Fibroblast of lung (primary cell): ENCODE results near the gene RUNX1. TPM values are rescaled to one million over a fixed set of nuclear protein-coding genes. Genes with fewer than 3 reads are reported as not detected.

Experiments used
- DNase-seq, 2 donors: peaks; one replicate each; pipeline versions ENCODE4 v3.0.0 to v3.0.0-alpha.2; 2010; ENCODE audit warnings: low read depth in 2 of 2
- H2AFZ ChIP-seq: 2 replicates; pipeline ENCODE4 v1.5.1; 2012; ENCODE audit warnings: low read length, control low read depth, inconsistent platforms
- H3K27ac ChIP-seq: 2 replicates; pipeline ENCODE4 v1.5.1; 2011; ENCODE audit warnings: low read length, control low read depth; ENCODE audit not compliant: insufficient read depth
- H3K27me3 ChIP-seq: 2 replicates; pipeline ENCODE4 v1.5.1; 2011; ENCODE audit warnings: mild to moderate bottlenecking, low read length; ENCODE audit not compliant: control insufficient read depth, insufficient read depth
- H3K36me3 ChIP-seq: 2 replicates; pipeline ENCODE4 v1.5.1; 2011; ENCODE audit warnings: low read length; ENCODE audit not compliant: control insufficient read depth, insufficient read depth
- H3K4me1 ChIP-seq: 2 replicates; pipeline ENCODE4 v1.5.1; 2011; ENCODE audit warnings: low read length; ENCODE audit not compliant: control insufficient read depth, insufficient read depth; ENCODE audit errors: extremely low read depth
- H3K4me2 ChIP-seq: 2 replicates; pipeline ENCODE4 v1.5.1; 2011; ENCODE audit warnings: low read length, control low read depth; ENCODE audit not compliant: insufficient read depth; ENCODE audit errors: extremely low read depth
- H3K4me3 ChIP-seq, 4 experiments: fragments of 200-600 bp in 1 of 4; sonication (generic) in 1 of 4; replicated peaks in 1 of 4; 2 replicates each; pipeline ENCODE4 v1.5.1; 2011 to 2016; ENCODE audit warnings: low read length in 4 of 4, low read depth in 3 of 4, mild to moderate bottlenecking in 3 of 4, control low read depth in 2 of 4, inconsistent platforms in 1 of 4, mixed read lengths in 1 of 4; ENCODE audit not compliant: insufficient read depth in 1 of 4; ENCODE audit errors: control extremely low read depth in 1 of 4
- H3K79me2 ChIP-seq: 2 replicates; pipeline ENCODE4 v1.5.1; 2012; ENCODE audit warnings: mild to moderate bottlenecking, low read length, inconsistent platforms; ENCODE audit not compliant: control insufficient read depth, insufficient read depth
- H3K9ac ChIP-seq: 2 replicates; pipeline ENCODE4 v1.5.1; 2011; ENCODE audit warnings: mild to moderate bottlenecking, low read length, control low read depth; ENCODE audit not compliant: insufficient read depth
- H3K9me3 ChIP-seq: 2 replicates; pipeline ENCODE4 v1.5.1; 2012; ENCODE audit warnings: low read depth, low read length; ENCODE audit not compliant: control insufficient read depth, insufficient read depth
- H4K20me1 ChIP-seq: 2 replicates; pipeline ENCODE4 v1.5.1; 2011; ENCODE audit warnings: low read length; ENCODE audit not compliant: control insufficient read depth, insufficient read depth; ENCODE audit errors: extremely low read depth
- CTCF ChIP-seq, 2 donors: IDR thresholded peaks in 1 of 2; conservative IDR thresholded peaks in 1 of 2; 1 replicate in 1 of 2; 2 replicates in 1 of 2; pipeline ENCODE4 v1.5.1; 2011 to 2012; ENCODE audit warnings: low read length in 2 of 2, control low read depth in 1 of 2, inconsistent platforms in 1 of 2, low read depth in 1 of 2, mild to moderate bottlenecking in 1 of 2
- EZH2 ChIP-seq: IDR thresholded peaks from 2 replicates; pipeline ENCODE4 v1.5.1; 2012; ENCODE audit warnings: low read length, control low read depth, mild to moderate bottlenecking; ENCODE audit errors: missing control alignments
- polyA plus RNA-seq, 2 donors: library from polyadenylated mRNA; depleted of rRNA in 1 of 2; stranded (reverse) in 1 of 2; unstranded in 1 of 2; fragments of >200 nt; gene quantifications; 2 replicates each; pipeline ENCODE4 v1.2.1, GENCODE V29; 2011 to 2012; ENCODE audit warnings: missing spikeins in 1 of 2
- total RNA-seq: library from RNA; depleted of rRNA; stranded (reverse); fragments of >200 nt; gene quantifications from 2 replicates; pipeline ENCODE4 v1.2.1, GENCODE V29; 2014

Gene RUNX1
- total and polyA plus RNA-seq, 2 donors (not counting 1 experiment from before 2014, with no cell fraction given), result 23.1 to 41.6 TPM

- no peak overlapping the region for H3K9ac ChIP-seq
- no peak overlapping the region for H2AFZ ChIP-seq
- no peak overlapping the region for H3K4me2 ChIP-seq
- H3K4me1 ChIP-seq, result no peaks in the 10 kb centered on the region
- no peaks in the 10 kb centered on the region for H3K27me3 ChIP-seq
- DNase-seq, result no peak
- H4K20me1 ChIP-seq, result no peaks in the 10 kb centered on the region
- no peaks in the 10 kb centered on the region for H3K79me2 ChIP-seq
- no peaks in the 10 kb centered on the region for H3K36me3 ChIP-seq
- TF ChIP-seq EZH2 (no peak), CTCF (conservative IDR thresholded peaks at IDR 0.05 in 1 of 2, IDR thresholded peaks at IDR 0.05 in 1 of 2; ENCODE audit: low read depth in 1 of 2, low read length in 2 of 2) (no peak)
- no peak overlapping the region for H3K27ac ChIP-seq
- no peaks in the 10 kb centered on the region for H3K9me3 ChIP-seq
- no peak overlapping the region for H3K4me3 ChIP-seq
Observed at GRCh38 chr21:34948157-34948556, 100.9 kb downstream of the RUNX1 start.

GRCh38 chr21:34946916-34947534, 102.1 kb downstream of the RUNX1 start:
- Histone ChIP-seq H3K4me3 (no peak overlapping the region), H3K9me3 (no peaks in the 10 kb centered on the region), H4K20me1 (no peaks in the 10 kb centered on the region), H3K4me1 (no peaks in the 10 kb centered on the region), H3K36me3 (no peaks in the 10 kb centered on the region), H3K27me3 (no peaks in the 10 kb centered on the region), H2AFZ (no peak overlapping the region), H3K9ac (no peak overlapping the region), H3K27ac (no peak overlapping the region), H3K4me2 (no peak overlapping the region), H3K79me2 (no peaks in the 10 kb centered on the region)
- no peak for TF ChIP-seq CTCF (conservative IDR thresholded peaks at IDR 0.05 in 1 of 2, IDR thresholded peaks at IDR 0.05 in 1 of 2; ENCODE audit: low read depth in 1 of 2, low read length in 2 of 2)
- TF ChIP-seq EZH2, result no peak
- peak in 1 of 2 donors; percentile 39 for DNase-seq

- no peaks in the 10 kb centered on the region for H3K4me1 ChIP-seq
- H3K36me3 ChIP-seq, result no peaks in the 10 kb centered on the region
- H3K27me3 ChIP-seq, result no peaks in the 10 kb centered on the region
- H3K9me3 ChIP-seq, result no peaks in the 10 kb centered on the region
- H3K79me2 ChIP-seq, result no peaks in the 10 kb centered on the region
- no peak overlapping the region for H3K27ac ChIP-seq
- H2AFZ ChIP-seq, result no peak overlapping the region
- TF ChIP-seq EZH2, result no peak
- no peak for TF ChIP-seq CTCF (conservative IDR thresholded peaks at IDR 0.05 in 1 of 2, IDR thresholded peaks at IDR 0.05 in 1 of 2; ENCODE audit: low read depth in 1 of 2, low read length in 2 of 2)
- no peak overlapping the region for H3K9ac ChIP-seq
- no peak for DNase-seq
- H3K4me3 ChIP-seq, result no peak overlapping the region
- no peaks in the 10 kb centered on the region for H4K20me1 ChIP-seq
- H3K4me2 ChIP-seq, result no peak overlapping the region
Observed at GRCh38 chr21:34946385-34946840, 102.7 kb downstream of the RUNX1 start.
